Measurements from ENCODE around the gene TMEM183A.

- TF ChIP-seq TAF1 (IDR thresholded peaks at IDR 0.05; ENCODE audit: borderline replicate concordance, low read depth, low read length) (no peak), POLR2A (IDR thresholded peaks at IDR 0.05; ENCODE audit: low read depth, low read length) (no peak)
Observed at GRCh38 chr1:203046984-203047630, 39.9 kb downstream of the TMEM183A start.
